HepG2 (cell line): ENCODE results near the gene CCR8. TPM values are rescaled to one million over a fixed set of nuclear protein-coding genes. Genes with fewer than 3 reads are reported as not detected.

Source experiments
- ATAC-seq: fragments of 200-7000 bp; cut with Tn5 transposase; 3 replicates; pipeline ENCODE4 v1.9.1; 2020; ENCODE audit warnings: mild to moderate bottlenecking, moderate library complexity
- BruUV-seq: library from RNA; stranded (reverse); fragments of 400-500 nt; replicated peaks from 2 replicates; lab custom pipeline; 2021; lab: Mats Ljungman, UMichigan
- CTCF ChIA-PET: fragments of 300-600 bp; formaldehyde crosslinking; extraction: SDS; loops from one replicate; lab custom pipeline; 2021; ENCODE audit warnings: low total read pairs, inconsistent platforms, low intra/inter-chr PET ratio; lab: Yijun Ruan, JAX
- POLR2A ChIA-PET: fragments of 350-600 bp; sonication (Branson Sonifier 250); formaldehyde crosslinking; loops from one replicate; lab custom pipeline; 2020; ENCODE audit warnings: antibody characterized with exemption, inconsistent platforms; lab: Yijun Ruan, JAX
- DNase-seq: peaks from one replicate; pipeline ENCODE4 v3.0.0-alpha.2; 2015; ENCODE audit warnings: low spot score
- FAIRE-seq: peaks from 3 replicates; lab custom pipeline; 2011; peaks lifted over from hg19 to GRCh38; lab: Jason Lieb, UNC
- H2AFZ ChIP-seq: one replicate; pipeline ENCODE4 v1.6.1; 2011; ENCODE audit warnings: low read length, inconsistent platforms
- H3K27ac ChIP-seq: fragments of 300-600 bp; 3 replicates; pipeline ENCODE4 v1.8.0; 2011; ENCODE audit warnings: mixed run types, mild to moderate bottlenecking, mixed read lengths, low read length, inconsistent platforms; ENCODE audit not compliant: insufficient read depth; ENCODE audit errors: extremely low read length
- H3K27me3 ChIP-seq, 2 experiments: fragments of 200-600 bp in 1 of 2; 2 replicates in 1 of 2; 3 replicates in 1 of 2; pipeline versions ENCODE4 v1.6.0 to v1.8.0; 2011; ENCODE audit warnings: low read length in 2 of 2, mild to moderate bottlenecking in 2 of 2, moderate library complexity in 2 of 2, inconsistent platforms in 1 of 2; ENCODE audit not compliant: insufficient read depth in 2 of 2, control insufficient read depth in 1 of 2
- H3K36me3 ChIP-seq, 2 experiments: fragments of 200-600 bp in 1 of 2; replicated peaks in 1 of 2; 2 replicates in 1 of 2; 3 replicates in 1 of 2; pipeline versions ENCODE4 v1.5.1 to v1.8.0; 2011; ENCODE audit warnings: low read length in 2 of 2, inconsistent platforms in 1 of 2; ENCODE audit not compliant: insufficient read depth in 2 of 2, control insufficient read depth in 1 of 2
- H3K4me1 ChIP-seq: 2 replicates; pipeline ENCODE4 v1.5.1; 2012; ENCODE audit warnings: low read length, inconsistent platforms; ENCODE audit not compliant: insufficient read depth
- H3K4me2 ChIP-seq: 2 replicates; pipeline ENCODE4 v1.6.0; 2011; ENCODE audit warnings: low read depth, low read length, inconsistent platforms
- H3K4me3 ChIP-seq, 3 experiments: fragments of 200-600 bp in 1 of 3; sonication (generic), shearing (Covaris generic) in 1 of 3; replicated peaks in 1 of 3; 2 replicates each; pipeline ENCODE4 v1.5.1; 2011 to 2016; ENCODE audit warnings: low read length in 3 of 3, inconsistent platforms in 2 of 3, low read depth in 2 of 3, mild to moderate bottlenecking in 2 of 3, control low read depth in 1 of 3, mixed read lengths in 1 of 3; ENCODE audit not compliant: insufficient read depth in 1 of 3
- H3K79me2 ChIP-seq: one replicate; pipeline ENCODE4 v1.6.1; 2011; ENCODE audit warnings: low read length, inconsistent platforms; ENCODE audit not compliant: insufficient read depth
- H3K9ac ChIP-seq: 2 replicates; pipeline ENCODE4 v1.6.0; 2011; ENCODE audit warnings: mild to moderate bottlenecking, low read depth, low read length, inconsistent platforms; ENCODE audit not compliant: insufficient read depth
- H3K9me3 ChIP-seq: 2 replicates; pipeline ENCODE4 v1.5.1; 2012; ENCODE audit warnings: mild to moderate bottlenecking, low read length
- H4K20me1 ChIP-seq: 2 replicates; pipeline ENCODE4 v1.6.0; 2011; ENCODE audit warnings: inconsistent platforms, mild to moderate bottlenecking, low read length, moderate library complexity; ENCODE audit not compliant: insufficient read depth
- CHCHD3 ChIP-seq: sonication (generic); formaldehyde crosslinking; IDR thresholded peaks from 2 replicates; pipeline ENCODE4 v1.8.0; 2022; ENCODE audit warnings: mild to moderate bottlenecking, missing genetic modification reagents, moderate library complexity
- FOXA1 ChIP-seq, 2 experiments: fragments of 450-650 bp in 1 of 2; sonication (generic) in 1 of 2; formaldehyde crosslinking in 1 of 2; IDR thresholded peaks; 2 replicates each; pipeline versions ENCODE4 v1.4.0 to v1.6.1; 2016 to 2020; ENCODE audit warnings: missing genetic modification reagents in 1 of 2
- LCORL ChIP-seq, 2 experiments: fragments of 450-650 bp in 1 of 2; sonication (generic) in 1 of 2; formaldehyde crosslinking in 1 of 2; IDR thresholded peaks; 2 replicates each; pipeline versions ENCODE4 v1.5.0 to v1.6.1; 2017 to 2020; ENCODE audit warnings: antibody characterized with exemption in 1 of 2, missing genetic modification reagents in 1 of 2
- NFE2L2 ChIP-seq: fragments of 150-350 bp; IDR thresholded peaks from 2 replicates; pipeline ENCODE4 v1.6.1; 2014; ENCODE audit warnings: low read length
- NR2F6 ChIP-seq, 2 experiments: IDR thresholded peaks; 2 replicates each; pipeline ENCODE4 v1.6.1; 2016; ENCODE audit warnings: antibody characterized with exemption in 1 of 2, mild to moderate bottlenecking in 1 of 2
- REXO4 ChIP-seq: sonication (generic); formaldehyde crosslinking; IDR thresholded peaks from 2 replicates; pipeline ENCODE4 v1.8.0; 2022; ENCODE audit warnings: missing genetic modification reagents, mild to moderate bottlenecking, borderline replicate concordance
- SOX5 ChIP-seq: IDR thresholded peaks from 2 replicates; pipeline ENCODE4 v1.6.1; 2016; ENCODE audit warnings: borderline replicate concordance
- SOX6 ChIP-seq, 2 experiments: fragments of 450-650 bp in 1 of 2; sonication (generic) in 1 of 2; formaldehyde crosslinking in 1 of 2; IDR thresholded peaks; 2 replicates each; pipeline versions ENCODE4 v1.4.0 to v1.6.1; 2017 to 2020; ENCODE audit warnings: antibody characterized with exemption in 1 of 2, mild to moderate bottlenecking in 1 of 2, missing genetic modification reagents in 1 of 2
- WGBS: methylation state at CpG from one replicate; pipeline ENCODE4 v1.1.6; 2017; ENCODE audit warnings: low lambda C conversion rate; 5-methylcytosine and 5-hydroxymethylcytosine counted together
- in situ Hi-C: cut with HindIII; loops from 2 replicates; pipeline ENCODE4 v1.10.0; 2017; ENCODE audit warnings: low pct_unique_long_range_greater_than_20kb; ENCODE audit not compliant: extremely low pct_ligation_motif_present
- intact Hi-C: fragments of 100-400 bp; cut with micrococcal nuclease; formaldehyde crosslinking; loops from one replicate; pipeline ENCODE4 v1.10.0; 2022; ENCODE audit not compliant: unreplicated experiment
- polyA plus RNA-seq, 8 experiments: library from polyadenylated mRNA; depleted of rRNA in 3 of 8; stranded (reverse) in 7 of 8; unstranded in 1 of 8; fragments of >200 nt; fragmentation: Illumina TruSeq in 4 of 8; extraction: Trizol in 4 of 8; gene quantifications; 2 replicates each; pipeline versions ENCODE4 v1.2.1 to v1.2.3, GENCODE V29; 2011 to 2016; ENCODE audit warnings: low read depth in 4 of 8, missing spikeins in 1 of 8, mixed read lengths in 1 of 8; ENCODE audit not compliant: insufficient read depth in 1 of 8
- total RNA-seq, 5 experiments: library from RNA; depleted of rRNA; stranded (reverse); fragments of >200 nt; fragmentation: Illumina TruSeq; extraction: Trizol; gene quantifications; 2 replicates each; pipeline ENCODE4 v1.2.3, GENCODE V29; 2016; ENCODE audit warnings: low read depth in 1 of 5
- TF ChIP-seq, protein P1 (sequence below), 2 experiments: fragments of 450-650 bp in 1 of 2; sonication (generic) in 1 of 2; formaldehyde crosslinking in 1 of 2; IDR thresholded peaks; 2 replicates each; pipeline versions ENCODE4 v1.6.1 to v1.8.0; 2016 to 2022; ENCODE audit warnings: antibody characterized with exemption in 1 of 2, mild to moderate bottlenecking in 1 of 2, missing genetic modification reagents in 1 of 2
- TF ChIP-seq, protein P2 (sequence below), 2 experiments: sonication (generic) in 1 of 2; formaldehyde crosslinking in 1 of 2; IDR thresholded peaks; 2 replicates each; pipeline versions ENCODE4 v1.4.0 to v1.6.1; 2016 to 2020; ENCODE audit warnings: borderline replicate concordance in 1 of 2, low read depth in 1 of 2, mild to moderate bottlenecking in 1 of 2, missing genetic modification reagents in 1 of 2

CCR8 gene
- total and polyA plus RNA-seq, 2 of the 13 experiments (the other 11 are each of a cell fraction or from before 2014, with no cell fraction given), result not detected

DNA sequence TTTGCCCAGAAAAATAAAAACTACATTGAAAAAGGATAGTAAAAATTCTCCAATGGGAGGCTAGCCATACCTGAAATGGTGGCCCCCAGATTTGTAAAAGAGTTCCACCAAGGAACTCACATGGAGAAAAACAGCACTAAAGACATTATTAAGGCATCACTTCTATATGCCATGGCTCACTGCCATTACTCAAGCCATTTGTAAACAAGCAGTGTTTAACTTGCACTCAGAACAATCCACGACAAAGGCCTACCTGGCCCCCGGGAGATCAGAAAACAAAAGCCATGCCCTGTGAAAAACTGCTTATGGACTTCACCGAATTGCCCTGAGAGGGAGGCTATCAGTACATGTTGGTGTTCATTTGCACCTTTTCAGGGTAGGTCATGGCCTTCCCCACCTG lies 19.6 kb downstream of the CCR8 start:
- FAIRE-seq (peak; percentile 40), ATAC-seq (peak; percentile 56; the same call in 2 of the 3 replicates), DNase-seq (peak; percentile 7)
- CTCF ChIA-PET, result no interaction called here
- intact Hi-C loops (no loop called here), in situ Hi-C loops (no loop called here)
- H3K27me3 ChIP-seq, result no peaks in the 10 kb centered on the region
- H4K20me1 ChIP-seq, result no peaks in the 10 kb centered on the region
- H3K79me2 ChIP-seq, result no peaks in the 10 kb centered on the region
- no peak overlapping the region for H2AFZ ChIP-seq
- H3K27ac ChIP-seq, result no peak overlapping the region
- no TSS peak for BruUV-seq
- no peaks in the 10 kb centered on the region for H3K9me3 ChIP-seq
- no peak overlapping the region for H3K9ac ChIP-seq
- H3K4me3 ChIP-seq, result no peak overlapping the region
- 3% methylated on average over 3 of the region's 3 CpGs for WGBS
- POLR2A ChIA-PET, result no interaction called here
- H3K4me1 ChIP-seq, result peaks cover 18% of the 10 kb centered on the region
- H3K4me2 ChIP-seq, result no peak overlapping the region; the same call in 1 of the 2 replicates
- H3K36me3 ChIP-seq, result no peaks in the 10 kb centered on the region
- no peak for TF ChIP-seq NFE2L2
- TF ChIP-seq SOX5 (CRISPR knock-in tag), result peak; percentile 80
- TF ChIP-seq NR2F6 (IDR thresholded peaks at IDR 0.05), result peak; percentile 39; the same call in 1 of the 2 replicates
- no peak for TF ChIP-seq NR2F6 (CRISPR knock-in tag; IDR thresholded peaks at IDR 0.05)
- TF ChIP-seq FOXA1 (IDR thresholded peaks at IDR 0.05), result no peak
- peak; percentile 57; the same call in 1 of the 2 replicates for TF ChIP-seq FOXA1 (CRISPR knock-in tag; IDR thresholded peaks at IDR 0.05)
- TF ChIP-seq, protein P1, sequence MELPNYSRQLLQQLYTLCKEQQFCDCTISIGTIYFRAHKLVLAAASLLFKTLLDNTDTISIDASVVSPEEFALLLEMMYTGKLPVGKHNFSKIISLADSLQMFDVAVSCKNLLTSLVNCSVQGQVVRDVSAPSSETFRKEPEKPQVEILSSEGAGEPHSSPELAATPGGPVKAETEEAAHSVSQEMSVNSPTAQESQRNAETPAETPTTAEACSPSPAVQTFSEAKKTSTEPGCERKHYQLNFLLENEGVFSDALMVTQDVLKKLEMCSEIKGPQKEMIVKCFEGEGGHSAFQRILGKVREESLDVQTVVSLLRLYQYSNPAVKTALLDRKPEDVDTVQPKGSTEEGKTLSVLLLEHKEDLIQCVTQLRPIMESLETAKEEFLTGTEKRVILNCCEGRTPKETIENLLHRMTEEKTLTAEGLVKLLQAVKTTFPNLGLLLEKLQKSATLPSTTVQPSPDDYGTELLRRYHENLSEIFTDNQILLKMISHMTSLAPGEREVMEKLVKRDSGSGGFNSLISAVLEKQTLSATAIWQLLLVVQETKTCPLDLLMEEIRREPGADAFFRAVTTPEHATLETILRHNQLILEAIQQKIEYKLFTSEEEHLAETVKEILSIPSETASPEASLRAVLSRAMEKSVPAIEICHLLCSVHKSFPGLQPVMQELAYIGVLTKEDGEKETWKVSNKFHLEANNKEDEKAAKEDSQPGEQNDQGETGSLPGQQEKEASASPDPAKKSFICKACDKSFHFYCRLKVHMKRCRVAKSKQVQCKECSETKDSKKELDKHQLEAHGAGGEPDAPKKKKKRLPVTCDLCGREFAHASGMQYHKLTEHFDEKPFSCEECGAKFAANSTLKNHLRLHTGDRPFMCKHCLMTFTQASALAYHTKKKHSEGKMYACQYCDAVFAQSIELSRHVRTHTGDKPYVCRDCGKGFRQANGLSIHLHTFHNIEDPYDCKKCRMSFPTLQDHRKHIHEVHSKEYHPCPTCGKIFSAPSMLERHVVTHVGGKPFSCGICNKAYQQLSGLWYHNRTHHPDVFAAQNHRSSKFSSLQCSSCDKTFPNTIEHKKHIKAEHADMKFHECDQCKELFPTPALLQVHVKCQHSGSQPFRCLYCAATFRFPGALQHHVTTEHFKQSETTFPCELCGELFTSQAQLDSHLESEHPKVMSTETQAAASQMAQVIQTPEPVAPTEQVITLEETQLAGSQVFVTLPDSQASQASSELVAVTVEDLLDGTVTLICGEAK (IDR thresholded peaks at IDR 0.05), result no peak
- TF ChIP-seq, protein P1 (CRISPR knock-in tag; IDR thresholded peaks at IDR 0.05), result no peak
- no peak for TF ChIP-seq CHCHD3 (CRISPR knock-in tag)
- no peak for TF ChIP-seq REXO4
- TF ChIP-seq, protein P2, sequence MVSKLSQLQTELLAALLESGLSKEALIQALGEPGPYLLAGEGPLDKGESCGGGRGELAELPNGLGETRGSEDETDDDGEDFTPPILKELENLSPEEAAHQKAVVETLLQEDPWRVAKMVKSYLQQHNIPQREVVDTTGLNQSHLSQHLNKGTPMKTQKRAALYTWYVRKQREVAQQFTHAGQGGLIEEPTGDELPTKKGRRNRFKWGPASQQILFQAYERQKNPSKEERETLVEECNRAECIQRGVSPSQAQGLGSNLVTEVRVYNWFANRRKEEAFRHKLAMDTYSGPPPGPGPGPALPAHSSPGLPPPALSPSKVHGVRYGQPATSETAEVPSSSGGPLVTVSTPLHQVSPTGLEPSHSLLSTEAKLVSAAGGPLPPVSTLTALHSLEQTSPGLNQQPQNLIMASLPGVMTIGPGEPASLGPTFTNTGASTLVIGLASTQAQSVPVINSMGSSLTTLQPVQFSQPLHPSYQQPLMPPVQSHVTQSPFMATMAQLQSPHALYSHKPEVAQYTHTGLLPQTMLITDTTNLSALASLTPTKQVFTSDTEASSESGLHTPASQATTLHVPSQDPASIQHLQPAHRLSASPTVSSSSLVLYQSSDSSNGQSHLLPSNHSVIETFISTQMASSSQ (IDR thresholded peaks at IDR 0.05; ENCODE audit: low read depth), result no peak
- TF ChIP-seq, protein P2 (CRISPR knock-in tag; IDR thresholded peaks at IDR 0.05; ENCODE audit: borderline replicate concordance), result no peak
- TF ChIP-seq SOX6 (IDR thresholded peaks at IDR 0.05), result no peak
- TF ChIP-seq SOX6 (CRISPR knock-in tag; IDR thresholded peaks at IDR 0.05), result peak; percentile 72
- no peak for TF ChIP-seq LCORL (IDR thresholded peaks at IDR 0.05)
- no peak for TF ChIP-seq LCORL (CRISPR knock-in tag; IDR thresholded peaks at IDR 0.05)
